Endothelial cell of umbilical vein (primary cell): ENCODE results near the gene CDK11B. TPM values are rescaled to one million over a fixed set of nuclear protein-coding genes. Genes with fewer than 3 reads are reported as not detected.
"Not testable (repeated sequence)": the region's sequence is repeated elsewhere in the genome, so short reads cannot be mapped to it uniquely, and the experiment has no call there.

Experiments used
- BruUV-seq: library from RNA; stranded (reverse); fragments of 400-500 nt; replicated peaks from 2 replicates; lab custom pipeline; 2021; lab: Mats Ljungman, UMichigan
- CTCF ChIA-PET: fragments of 300-600, 350-600 bp; sonication (Branson Sonifier 250); formaldehyde crosslinking; loops from one replicate; lab custom pipeline; 2021; ENCODE audit warnings: antibody characterized with exemption, inconsistent platforms; lab: Charles Lee
- POLR2A ChIA-PET: fragments of 300-600, 350-600 bp; sonication (Branson Sonifier 250); formaldehyde crosslinking; loops from one replicate; lab custom pipeline; 2021; ENCODE audit warnings: antibody characterized with exemption, inconsistent platforms; lab: Charles Lee
- DNase-seq: peaks from one replicate; pipeline ENCODE4 v3.0.0-alpha.2; 2011; ENCODE audit warnings: low read depth, low spot score
- FAIRE-seq: peaks from 2 replicates; lab custom pipeline; 2011; peaks lifted over from hg19 to GRCh38; lab: Jason Lieb, UNC
- H2AFZ ChIP-seq: 2 replicates; pipeline ENCODE4 v1.6.0; 2012; ENCODE audit warnings: low read depth, low read length, control low read depth, inconsistent platforms
- H3K27ac ChIP-seq: 2 replicates; pipeline ENCODE4 v1.5.1; 2011; ENCODE audit warnings: low read depth, mild to moderate bottlenecking, control low read depth, low read length, moderate library complexity; ENCODE audit not compliant: insufficient read depth
- H3K27me3 ChIP-seq, 2 experiments: 2 replicates each; pipeline versions ENCODE4 v1.6.0 to v1.6.1; 2011; ENCODE audit warnings: low read length in 2 of 2, mixed read lengths in 1 of 2; ENCODE audit not compliant: control insufficient read depth in 2 of 2, insufficient read depth in 2 of 2
- H3K36me3 ChIP-seq, 2 experiments: 2 replicates in 1 of 2; 3 replicates in 1 of 2; pipeline ENCODE4 v1.5.1; 2011; ENCODE audit warnings: low read length in 2 of 2, mild to moderate bottlenecking in 1 of 2, moderate library complexity in 1 of 2; ENCODE audit not compliant: control insufficient read depth in 2 of 2, insufficient read depth in 2 of 2; ENCODE audit errors: extremely low read depth in 1 of 2
- H3K4me1 ChIP-seq: 3 replicates; pipeline ENCODE4 v1.5.1; 2011; ENCODE audit warnings: mild to moderate bottlenecking, low read length; ENCODE audit not compliant: control insufficient read depth, insufficient read depth; ENCODE audit errors: extremely low read depth
- H3K4me2 ChIP-seq: 2 replicates; pipeline ENCODE4 v1.6.1; 2011; ENCODE audit warnings: low read length, control low read depth, mixed read lengths; ENCODE audit not compliant: insufficient read depth
- H3K4me3 ChIP-seq, 3 experiments: fragments of 200-600 bp in 1 of 3; sonication (generic), shearing (Covaris generic) in 1 of 3; replicated peaks in 1 of 3; 2 replicates each; pipeline ENCODE4 v1.5.1; 2011 to 2016; ENCODE audit warnings: control low read depth in 3 of 3, low read length in 3 of 3, mild to moderate bottlenecking in 2 of 3, inconsistent platforms in 1 of 3, low read depth in 1 of 3, moderate library complexity in 1 of 3; ENCODE audit not compliant: insufficient read depth in 1 of 3
- H3K79me2 ChIP-seq: 2 replicates; pipeline ENCODE4 v1.6.0; 2012; ENCODE audit warnings: low read length, inconsistent platforms; ENCODE audit not compliant: control insufficient read depth, insufficient read depth
- H3K9ac ChIP-seq: replicated peaks from 2 replicates; pipeline ENCODE3; 2011; ENCODE audit warnings: low read length, control low read depth; ENCODE audit not compliant: insufficient read depth; ENCODE audit errors: extremely low read depth
- H3K9me1 ChIP-seq: replicated peaks from 3 replicates; pipeline ENCODE4 v1.6.0; 2011; ENCODE audit warnings: mild to moderate bottlenecking, low read length; ENCODE audit not compliant: control insufficient read depth, insufficient read depth; ENCODE audit errors: extremely low read depth
- H3K9me3 ChIP-seq: replicated peaks from 2 replicates; pipeline ENCODE4 v1.5.1; 2012; ENCODE audit warnings: low read length, inconsistent platforms; ENCODE audit not compliant: control insufficient read depth, insufficient read depth
- H4K20me1 ChIP-seq: replicated peaks from 2 replicates; pipeline ENCODE3; 2011; ENCODE audit warnings: mild to moderate bottlenecking, low read length; ENCODE audit not compliant: control insufficient read depth, insufficient read depth; ENCODE audit errors: extremely low read depth
- CTCF ChIP-seq, 2 donors: IDR thresholded peaks; 1 replicate in 1 of 2; 2 replicates in 1 of 2; pipeline ENCODE4 v1.5.1; 2011; ENCODE audit warnings: low read length in 2 of 2, mild to moderate bottlenecking in 2 of 2, moderate library complexity in 2 of 2, control low read depth in 1 of 2, inconsistent platforms in 1 of 2, low read depth in 1 of 2; ENCODE audit not compliant: insufficient read depth in 1 of 2; ENCODE audit errors: extremely low read depth in 1 of 2
- GATA2 ChIP-seq: IDR thresholded peaks from 2 replicates; pipeline ENCODE4 v1.7.0; 2011; ENCODE audit warnings: low read depth, mild to moderate bottlenecking, moderate library complexity, mixed read lengths, low read length; ENCODE audit not compliant: insufficient read length, insufficient read depth
- MAX ChIP-seq: IDR thresholded peaks from 2 replicates; pipeline ENCODE4 v1.6.1; 2011; ENCODE audit not compliant: insufficient read depth, insufficient read length
- dilution Hi-C: fragments of 300-500 bp; cut with MboI; formaldehyde crosslinking; loops from one replicate; pipeline ENCODE4 v1.15.0; 2019; ENCODE audit warnings: low sequenced_read_pairs; ENCODE audit not compliant: extremely low pct_ligation_motif_present
- intact Hi-C: fragments of 100-400 bp; cut with micrococcal nuclease; formaldehyde crosslinking; loops from one replicate; pipeline ENCODE4 v1.10.0; 2022
- polyA plus RNA-seq, 4 experiments: library from polyadenylated mRNA; depleted of rRNA in 3 of 4; stranded (reverse) in 3 of 4; unstranded in 1 of 4; fragments of >200 nt; gene quantifications; 2 replicates each; pipeline versions ENCODE4 v1.2.1 to v1.2.3, GENCODE V29; 2011 to 2012; ENCODE audit warnings: missing spikeins in 1 of 4
- total RNA-seq: library from RNA; stranded (reverse); gene quantifications from 2 replicates; pipeline ENCODE4 v1.2.3, GENCODE V29; 2021

CDK11B gene
- total and polyA plus RNA-seq, 2 donors (not counting 3 experiments of a cell fraction or from before 2014, with no cell fraction given): 16.4 to 32.0 TPM

- Histone ChIP-seq H3K4me1 (no peaks in the 10 kb centered on the region), H3K9me1 (no peaks in the 10 kb centered on the region), H3K79me2 (no peaks in the 10 kb centered on the region), H3K27ac (no peak overlapping the region), H3K9me3 (no peaks in the 10 kb centered on the region), H3K4me3 (no peak overlapping the region), H4K20me1 (no peaks in the 10 kb centered on the region), H3K4me2 (no peak overlapping the region), H3K36me3 (peaks cover 0 to 9% of the 10 kb centered on the region in 2 experiments), H3K9ac (no peak overlapping the region), H2AFZ (no peak overlapping the region), H3K27me3 (no peaks in the 10 kb centered on the region)
- intact Hi-C loops (no loop called here), dilution Hi-C loops (no loop called here)
- POLR2A ChIA-PET: no interaction called here
- no peak for FAIRE-seq
- no TSS peak for BruUV-seq
- no peak for TF ChIP-seq MAX
- no peak for TF ChIP-seq GATA2
- TF ChIP-seq CTCF (IDR thresholded peaks at IDR 0.05; ENCODE audit: extremely low read depth in 1 of 2, insufficient read depth in 1 of 2, low read depth in 1 of 2, low read length in 2 of 2): no peak
- CTCF ChIA-PET: no interaction called here
- no peak for DNase-seq
These were observed 45.0 kb upstream of the CDK11B start for GRCh38 chr1:1703796-1704195.

- intact Hi-C loops, POLR2A ChIA-PET, BruUV-seq, H3K36me3 ChIP-seq, H3K4me1 ChIP-seq, H2AFZ ChIP-seq, H3K4me3 ChIP-seq, H3K27me3 ChIP-seq, H3K9me1 ChIP-seq, H4K20me1 ChIP-seq, H3K9me3 ChIP-seq, DNase-seq, CTCF ChIA-PET, H3K9ac ChIP-seq, H3K27ac ChIP-seq, dilution Hi-C loops, H3K4me2 ChIP-seq, H3K79me2 ChIP-seq: not testable (repeated sequence)
- FAIRE-seq: peak; percentile 54
These were observed 43.7 kb upstream of the CDK11B start for GRCh38 chr1:1702506-1702905.

- H3K79me2 ChIP-seq, H2AFZ ChIP-seq, H3K4me2 ChIP-seq, H4K20me1 ChIP-seq, H3K9me3 ChIP-seq, H3K36me3 ChIP-seq, DNase-seq, H3K27ac ChIP-seq, dilution Hi-C loops, H3K9ac ChIP-seq, FAIRE-seq, CTCF ChIA-PET, POLR2A ChIA-PET, BruUV-seq, H3K27me3 ChIP-seq, intact Hi-C loops, H3K9me1 ChIP-seq, H3K4me1 ChIP-seq, H3K4me3 ChIP-seq: not testable (repeated sequence)
These were observed 41.8 kb upstream of the CDK11B start for GRCh38 chr1:1700557-1700956.
